ENCODE data around the gene BAG5.
"Not testable (repeated sequence)": the region's sequence is repeated elsewhere in the genome, so short reads cannot be mapped to it uniquely, and the experiment has no call there.

BAG5 gene

DNA sequence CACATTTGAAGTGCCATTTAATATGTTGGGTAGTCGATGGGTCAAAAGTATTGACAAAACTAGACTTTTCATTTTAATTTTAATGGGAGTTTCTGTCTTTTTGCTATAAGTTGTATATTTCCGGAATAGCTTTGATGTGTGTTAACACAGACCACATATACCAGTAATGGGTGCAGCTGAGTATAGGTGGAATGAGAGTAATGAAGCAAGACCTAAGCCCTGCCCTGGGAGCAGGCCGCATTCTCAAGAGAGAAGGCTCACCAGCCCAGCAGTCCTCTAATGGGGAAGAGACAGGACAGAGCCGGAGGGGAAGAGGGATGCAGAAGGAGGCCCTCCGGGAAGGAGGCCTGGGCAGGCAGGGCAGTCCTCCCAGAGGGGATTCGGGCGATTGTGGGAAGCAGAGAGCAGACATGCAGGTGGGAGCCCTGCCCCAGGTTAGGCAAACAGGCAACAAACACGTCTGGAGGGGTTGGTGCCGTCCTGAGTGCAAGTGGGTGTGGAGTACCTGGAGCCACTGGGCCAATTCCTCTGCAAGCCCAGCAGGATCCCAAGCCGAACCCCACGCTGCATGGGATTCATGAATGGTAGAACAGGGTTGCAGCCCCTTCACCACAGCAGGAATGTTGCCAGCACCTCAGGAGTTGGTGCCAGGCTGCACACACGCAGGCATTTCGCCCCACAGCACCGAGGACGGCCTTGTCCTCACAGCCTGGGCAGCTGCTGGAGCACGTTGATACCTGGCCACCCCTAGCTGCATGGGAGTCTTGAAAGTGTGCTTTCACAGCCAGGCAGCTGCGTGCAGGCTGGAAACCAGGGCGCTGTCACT lies 47.6 kb downstream of the BAG5 start:
- in situ Hi-C loops (cut with MboI; ENCODE audit: low sequenced_read_pairs) = no loop called here

DNA sequence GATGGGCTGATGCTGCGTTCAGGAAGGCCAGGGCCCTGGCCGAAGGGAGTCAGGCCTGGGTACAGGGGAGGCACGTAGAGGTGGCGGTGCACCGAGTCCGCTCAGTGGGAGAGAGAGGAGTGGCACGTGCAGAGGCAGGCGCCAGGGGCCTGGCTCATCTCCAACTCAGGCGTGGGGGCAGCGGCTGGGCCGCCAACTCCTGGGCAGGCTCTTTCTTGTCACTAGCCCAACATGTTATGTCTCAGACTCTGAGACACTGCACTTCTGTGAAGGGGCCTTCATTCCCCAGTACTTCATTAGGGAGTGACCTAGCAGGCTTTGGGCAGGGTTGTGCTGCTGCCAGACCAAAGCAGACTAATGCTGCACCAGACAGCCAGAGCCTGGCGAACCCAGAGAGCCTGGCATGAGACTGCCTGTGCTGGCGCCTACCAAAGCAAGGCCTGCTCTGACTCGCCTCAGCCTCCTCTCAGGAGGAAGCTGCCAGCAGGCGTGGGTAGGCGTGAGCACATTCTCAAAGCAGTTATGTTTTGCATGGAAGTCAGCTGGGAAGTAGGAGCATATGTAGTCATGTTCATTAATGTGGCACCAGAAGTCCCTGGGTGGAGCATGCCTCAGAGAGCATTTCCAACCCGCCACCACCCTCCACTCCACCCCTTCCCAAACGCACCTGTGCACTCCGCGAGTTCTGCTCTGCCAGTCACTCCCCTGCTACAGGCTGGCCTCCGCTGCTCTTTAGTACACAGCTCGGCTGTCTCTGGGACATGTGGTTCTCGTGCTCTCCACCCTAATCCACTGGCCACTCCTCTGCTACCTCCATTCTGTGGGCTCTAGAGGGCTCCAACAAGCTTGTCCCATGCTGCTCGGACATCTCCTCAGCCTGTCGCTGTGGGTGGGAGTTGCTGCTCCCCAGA lies 49.5 kb downstream of the BAG5 start:
- in situ Hi-C loops (cut with MboI; ENCODE audit: low sequenced_read_pairs) = no loop called here

DNA sequence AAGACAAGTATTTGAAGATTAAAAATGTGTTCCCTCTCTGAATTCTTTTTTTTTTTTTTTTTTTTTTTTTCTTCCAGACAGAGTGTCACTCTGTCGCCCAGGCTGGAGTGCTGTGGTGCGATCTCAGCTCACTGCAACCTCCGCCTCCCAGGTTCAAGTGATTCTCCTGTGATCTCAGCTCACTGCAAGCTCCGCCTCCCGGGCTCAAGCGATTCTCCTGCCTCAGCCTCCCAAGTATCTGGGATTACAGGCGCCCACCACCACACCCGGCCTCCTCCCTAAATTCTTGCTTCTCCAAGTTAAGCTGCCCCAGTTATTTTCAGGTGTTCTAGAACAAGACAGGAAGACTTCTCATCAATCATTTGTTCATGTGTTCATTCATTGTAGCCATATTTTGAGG lies 50.3 kb downstream of the BAG5 start:
- in situ Hi-C loops (cut with MboI; ENCODE audit: low sequenced_read_pairs) = not testable (repeated sequence)

DNA sequence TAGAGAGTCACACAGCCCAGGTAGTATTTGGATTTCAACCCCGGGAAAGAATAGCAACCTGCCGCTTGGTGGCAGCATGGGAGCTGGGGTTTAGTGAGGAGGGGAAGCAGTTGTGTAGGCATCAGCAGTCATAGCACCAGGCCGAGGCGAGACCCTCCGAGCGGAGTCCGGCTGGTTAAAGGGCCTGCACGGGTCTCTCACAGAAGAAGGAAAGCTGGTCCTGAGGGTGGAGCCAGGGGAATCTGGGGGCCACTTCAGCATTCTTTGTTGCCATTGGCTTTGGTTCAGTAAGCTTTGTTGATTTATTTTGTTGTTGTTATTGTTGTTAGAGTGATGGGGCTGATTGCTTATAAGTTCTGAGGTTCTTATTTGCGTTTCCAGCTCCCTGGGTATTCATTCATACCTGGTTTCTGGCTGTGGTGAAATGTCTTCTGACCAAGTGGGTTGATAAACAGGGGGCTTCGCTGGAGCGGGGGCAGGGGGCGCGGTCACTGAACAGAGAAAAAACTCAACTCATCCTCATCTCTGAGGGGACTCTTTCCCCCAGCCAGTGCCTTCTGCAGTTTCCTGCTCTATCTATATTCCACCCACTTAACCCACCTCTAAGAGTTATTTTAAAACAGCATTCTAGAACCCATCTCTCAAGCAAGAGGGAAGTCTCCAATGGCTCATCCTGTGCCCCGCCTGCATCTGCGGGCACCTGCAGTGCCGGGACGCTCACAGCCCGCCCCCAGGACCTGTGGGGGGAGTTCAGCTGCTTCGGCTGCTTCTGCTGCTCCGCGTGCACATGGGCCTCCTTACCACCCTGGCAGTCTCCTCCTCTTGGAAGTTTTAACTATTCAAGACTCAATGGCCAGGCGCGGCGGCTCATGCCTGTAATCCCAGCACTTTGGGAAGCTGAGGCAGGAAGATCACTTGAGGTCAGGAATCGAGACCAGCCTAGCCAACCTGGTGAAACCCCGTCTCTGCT lies 51.4 kb downstream of the BAG5 start:
- in situ Hi-C loops (cut with MboI; ENCODE audit: low sequenced_read_pairs) = no loop called here

DNA sequence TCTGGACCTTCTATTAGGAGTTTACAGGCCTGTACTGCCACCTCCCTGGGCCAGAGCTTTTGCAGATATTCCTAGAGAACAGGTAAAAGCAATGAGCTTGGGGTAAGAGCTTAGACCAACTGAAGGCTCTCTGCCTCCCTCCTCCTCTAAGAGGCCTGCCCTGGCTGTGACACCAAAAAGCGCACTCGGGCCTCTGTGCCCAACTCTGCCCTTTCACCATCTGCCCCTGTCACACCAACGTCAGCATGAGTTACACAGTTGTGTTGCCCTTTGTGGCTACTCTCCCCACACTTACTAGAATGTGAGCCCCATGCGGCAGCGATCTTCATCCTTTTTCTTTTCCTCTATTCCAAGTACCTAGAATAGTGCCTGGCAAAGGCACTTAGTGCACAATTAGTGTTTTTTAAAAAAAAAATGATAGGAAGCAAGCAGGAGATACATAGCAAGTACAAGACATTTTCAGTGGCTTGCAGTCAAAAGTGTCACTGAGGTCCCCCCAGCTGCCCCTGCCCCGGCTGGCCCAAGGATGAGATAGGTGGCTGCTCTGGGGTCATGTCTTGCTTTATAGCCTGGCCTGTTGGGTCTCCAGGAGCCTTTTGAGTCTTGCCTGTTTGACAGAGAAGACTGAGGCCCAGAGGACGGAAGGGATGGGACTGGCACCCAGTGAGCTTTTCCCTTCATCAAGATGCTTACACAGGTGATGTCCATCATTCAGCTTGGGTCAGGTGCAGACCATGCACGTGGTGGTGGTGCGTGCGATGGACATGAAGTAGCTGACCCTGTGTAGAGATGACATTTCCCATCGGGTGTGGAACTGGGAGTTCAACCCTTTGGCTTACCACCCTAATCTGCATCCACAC lies 52.4 kb downstream of the BAG5 start:
- in situ Hi-C loops (cut with MboI; ENCODE audit: low sequenced_read_pairs) = no loop called here

DNA sequence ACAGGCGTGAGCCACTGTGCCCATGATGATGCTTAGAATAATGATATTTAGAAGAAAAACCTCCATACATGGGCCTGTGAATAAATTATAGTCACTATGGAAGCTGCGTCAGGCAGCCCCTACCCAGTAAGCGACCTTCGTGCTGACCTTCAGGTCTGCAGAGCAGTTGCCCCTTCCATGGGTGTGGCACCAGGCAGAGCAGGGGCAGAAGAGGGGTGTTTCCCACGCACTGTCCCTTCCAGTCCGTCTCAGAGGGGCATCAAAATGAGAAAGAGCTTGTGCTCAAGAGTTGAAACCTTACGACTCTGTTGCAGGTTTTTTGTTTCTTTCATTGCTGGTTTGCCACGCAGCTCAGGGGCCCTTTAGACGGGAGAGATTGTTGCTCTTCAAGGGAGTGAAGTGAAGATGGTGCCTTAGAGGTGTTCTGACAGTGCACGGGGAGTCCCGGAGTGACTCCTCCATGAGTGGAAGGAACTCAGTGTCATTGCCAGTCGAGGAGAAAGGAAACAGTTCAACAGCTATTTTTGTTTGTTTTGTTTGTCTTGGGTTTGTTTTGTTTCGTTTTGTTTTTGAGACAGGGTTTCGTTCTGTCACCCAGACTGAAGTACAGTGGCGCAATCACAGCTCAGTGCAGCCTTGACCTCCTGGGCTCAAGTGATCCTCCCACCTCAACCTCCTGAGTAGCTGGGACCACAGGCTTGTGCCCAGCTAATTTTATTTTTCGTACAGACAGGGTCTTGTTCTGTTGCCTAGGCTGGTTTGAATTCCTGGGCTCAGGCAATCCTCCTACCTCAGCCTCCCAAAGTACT lies 53.7 kb downstream of the BAG5 start:
- in situ Hi-C loops (cut with MboI; ENCODE audit: low sequenced_read_pairs) = no loop called here

DNA sequence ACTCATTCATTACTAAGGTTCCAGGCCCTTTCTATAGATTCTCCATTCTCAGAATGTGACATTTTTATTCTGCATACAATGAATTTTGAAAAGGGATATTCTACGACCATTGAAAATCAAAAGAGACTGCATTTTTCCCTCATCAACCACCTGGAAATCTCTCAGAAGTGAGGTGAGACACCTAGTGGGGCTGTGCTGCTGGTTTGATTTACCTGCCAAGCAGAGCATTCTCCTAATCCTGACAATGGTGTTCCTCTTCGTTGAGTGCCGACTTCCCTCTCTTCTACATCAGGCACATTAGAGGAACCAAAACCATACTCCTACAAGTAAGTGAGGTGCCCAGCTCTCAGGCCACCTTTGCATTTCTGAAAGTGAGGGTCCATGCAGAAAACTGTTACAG lies 54.7 kb downstream of the BAG5 start:
- in situ Hi-C loops (cut with MboI; ENCODE audit: low sequenced_read_pairs) = no loop called here
